ENCODE data around the gene NCBP2. TPM values are rescaled to one million over a fixed set of nuclear protein-coding genes. Genes with fewer than 3 reads are reported as not detected.

The NCBP2 gene
- total RNA-seq, 1 donor from 2014 or later = 85.1 TPM

DNA sequence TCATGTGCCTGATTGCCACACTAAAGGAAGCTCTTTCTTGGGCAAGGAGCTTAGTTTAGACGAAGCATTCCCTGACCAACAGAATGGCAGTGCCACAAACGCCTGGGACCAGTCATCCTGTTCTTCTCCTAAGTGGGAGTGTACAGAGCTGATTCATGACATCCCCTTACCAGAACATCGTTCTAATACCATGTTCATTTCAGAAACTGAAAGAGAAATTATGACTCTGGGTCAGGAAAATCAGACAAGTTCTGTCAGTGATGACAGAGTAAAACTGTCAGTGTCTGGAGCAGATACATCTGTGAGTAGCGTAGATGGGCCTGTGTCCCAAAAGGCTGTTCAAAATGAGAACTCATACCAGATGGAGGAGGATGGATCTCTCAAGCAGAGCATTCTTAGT is 56.2 kb downstream of the NCBP2 start:
- no peak for DNase-seq
- intact Hi-C loops (cut with micrococcal nuclease) = no loop called here

More for the DNA sequence above, 56.2 kb downstream of the NCBP2 start:
- Mint-ChIP-seq H3K36me3 (ENCODE audit: low read depth) (peaks cover 42% of the 10 kb centered on the region), H3K4me1 (peaks cover 24% of the 10 kb centered on the region), H3K9me3 (no peaks in the 10 kb centered on the region), H3K27ac (no peak overlapping the region), H3K4me3 (no peak overlapping the region), H3K27me3 (no peaks in the 10 kb centered on the region)
- TF ChIP-seq, protein P1, sequence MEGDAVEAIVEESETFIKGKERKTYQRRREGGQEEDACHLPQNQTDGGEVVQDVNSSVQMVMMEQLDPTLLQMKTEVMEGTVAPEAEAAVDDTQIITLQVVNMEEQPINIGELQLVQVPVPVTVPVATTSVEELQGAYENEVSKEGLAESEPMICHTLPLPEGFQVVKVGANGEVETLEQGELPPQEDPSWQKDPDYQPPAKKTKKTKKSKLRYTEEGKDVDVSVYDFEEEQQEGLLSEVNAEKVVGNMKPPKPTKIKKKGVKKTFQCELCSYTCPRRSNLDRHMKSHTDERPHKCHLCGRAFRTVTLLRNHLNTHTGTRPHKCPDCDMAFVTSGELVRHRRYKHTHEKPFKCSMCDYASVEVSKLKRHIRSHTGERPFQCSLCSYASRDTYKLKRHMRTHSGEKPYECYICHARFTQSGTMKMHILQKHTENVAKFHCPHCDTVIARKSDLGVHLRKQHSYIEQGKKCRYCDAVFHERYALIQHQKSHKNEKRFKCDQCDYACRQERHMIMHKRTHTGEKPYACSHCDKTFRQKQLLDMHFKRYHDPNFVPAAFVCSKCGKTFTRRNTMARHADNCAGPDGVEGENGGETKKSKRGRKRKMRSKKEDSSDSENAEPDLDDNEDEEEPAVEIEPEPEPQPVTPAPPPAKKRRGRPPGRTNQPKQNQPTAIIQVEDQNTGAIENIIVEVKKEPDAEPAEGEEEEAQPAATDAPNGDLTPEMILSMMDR (IDR thresholded peaks at IDR 0.05) = no peak
- POLR2A ChIA-PET = interaction anchor here (1.2 kb wide), 1 partner anchor 56 kb away, joined by 3 read pairs; the partner anchor contains the start of gene NCBP2
- no peak for ATAC-seq (ENCODE audit: low read depth)
- CTCF ChIA-PET = no interaction called here

Other genes with a start within 250 kb of the NCBP2 start
- 4.0 and 4.1 TPM in 2 replicates for gene CEP19, start 230.3 kb downstream of the NCBP2 start, total RNA-seq
- 18.0 and 21.8 TPM in 2 replicates for gene PIGX, start 230.2 kb downstream of the NCBP2 start, total RNA-seq
- 73.7 and 87.1 TPM in 2 replicates for gene PAK2, start 202.7 kb downstream of the NCBP2 start, total RNA-seq
- 35.8 and 45.2 TPM in 2 replicates for gene SENP5, start 74.6 kb downstream of the NCBP2 start, total RNA-seq
- gene PIGZ, start 26.3 kb upstream of the NCBP2 start, total RNA-seq = 1.8 and 2.0 TPM in 2 replicates
- gene MELTF, start 87.3 kb upstream of the NCBP2 start, total RNA-seq = 50.0 and 61.5 TPM in 2 replicates